ENCODE measurements around the gene CAMTA1.
"Not testable (repeated sequence)": the region's sequence is repeated elsewhere in the genome, so short reads cannot be mapped to it uniquely, and the experiment has no call there.

The CAMTA1 gene

DNA sequence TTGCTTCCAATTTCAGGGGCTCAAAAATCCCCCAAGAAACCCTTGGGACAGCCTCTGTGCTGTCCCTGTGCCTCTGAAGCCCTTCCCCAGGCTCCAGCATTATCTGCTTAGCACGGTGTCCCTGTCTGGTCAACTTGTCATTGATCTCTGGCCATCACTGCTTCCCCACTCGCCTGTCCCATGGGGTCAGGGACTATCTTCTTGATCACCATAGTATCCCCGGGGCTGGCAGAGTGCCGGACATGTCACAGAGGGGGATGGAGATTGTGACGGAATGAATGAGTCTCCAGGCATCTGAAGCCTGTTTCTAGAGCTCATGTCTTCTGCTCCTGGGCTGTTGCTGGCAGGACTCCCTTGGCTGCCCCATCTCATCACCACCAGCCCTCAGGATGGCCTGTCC lies 886.4 kb downstream of the CAMTA1 start:
- no peak for DNase-seq (ENCODE audit: low read depth in 2 of 2)

DNA sequence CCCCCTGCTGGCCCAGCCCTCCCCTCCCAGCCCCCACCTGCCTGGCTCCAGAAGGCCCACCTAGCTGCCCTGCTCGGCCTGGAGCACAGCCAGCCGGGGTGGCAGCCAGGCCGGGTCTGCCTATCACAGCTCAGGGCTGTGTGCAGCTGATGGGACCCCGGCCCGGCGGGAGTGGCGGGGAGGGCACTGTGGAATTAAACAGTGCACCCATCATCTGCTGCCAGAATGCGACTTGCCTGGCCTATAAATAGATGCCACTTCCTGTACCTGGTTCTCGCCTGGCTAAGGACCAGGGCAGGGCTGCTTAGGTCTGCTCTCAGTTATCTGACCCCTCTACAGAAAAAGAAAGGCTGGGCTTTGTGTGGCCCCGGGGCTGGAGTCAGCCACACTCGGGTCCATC lies 887.6 kb downstream of the CAMTA1 start:
- DNase-seq (ENCODE audit: low read depth in 2 of 2) = no peak

DNA sequence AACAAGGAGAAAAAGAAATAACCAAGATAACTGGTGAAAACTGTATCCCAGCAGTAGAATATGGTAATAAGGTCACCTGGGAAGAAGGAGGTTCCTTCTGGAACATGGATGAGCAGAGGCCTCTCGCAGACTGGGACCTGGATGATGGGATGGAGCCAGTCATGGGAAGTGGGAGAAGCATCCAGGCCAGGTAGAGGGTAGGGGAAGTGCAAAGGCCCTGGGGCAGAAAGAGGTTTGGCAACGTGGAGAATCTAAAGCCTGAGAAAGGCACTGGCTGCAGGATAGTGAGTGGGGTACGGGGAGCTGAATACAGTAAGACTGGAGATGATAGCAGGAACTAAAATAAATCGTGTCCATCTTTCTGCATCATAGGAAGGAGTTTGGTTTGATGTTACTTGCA lies 889.7 kb downstream of the CAMTA1 start:
- DNase-seq (ENCODE audit: low read depth in 2 of 2) = no peak

DNA sequence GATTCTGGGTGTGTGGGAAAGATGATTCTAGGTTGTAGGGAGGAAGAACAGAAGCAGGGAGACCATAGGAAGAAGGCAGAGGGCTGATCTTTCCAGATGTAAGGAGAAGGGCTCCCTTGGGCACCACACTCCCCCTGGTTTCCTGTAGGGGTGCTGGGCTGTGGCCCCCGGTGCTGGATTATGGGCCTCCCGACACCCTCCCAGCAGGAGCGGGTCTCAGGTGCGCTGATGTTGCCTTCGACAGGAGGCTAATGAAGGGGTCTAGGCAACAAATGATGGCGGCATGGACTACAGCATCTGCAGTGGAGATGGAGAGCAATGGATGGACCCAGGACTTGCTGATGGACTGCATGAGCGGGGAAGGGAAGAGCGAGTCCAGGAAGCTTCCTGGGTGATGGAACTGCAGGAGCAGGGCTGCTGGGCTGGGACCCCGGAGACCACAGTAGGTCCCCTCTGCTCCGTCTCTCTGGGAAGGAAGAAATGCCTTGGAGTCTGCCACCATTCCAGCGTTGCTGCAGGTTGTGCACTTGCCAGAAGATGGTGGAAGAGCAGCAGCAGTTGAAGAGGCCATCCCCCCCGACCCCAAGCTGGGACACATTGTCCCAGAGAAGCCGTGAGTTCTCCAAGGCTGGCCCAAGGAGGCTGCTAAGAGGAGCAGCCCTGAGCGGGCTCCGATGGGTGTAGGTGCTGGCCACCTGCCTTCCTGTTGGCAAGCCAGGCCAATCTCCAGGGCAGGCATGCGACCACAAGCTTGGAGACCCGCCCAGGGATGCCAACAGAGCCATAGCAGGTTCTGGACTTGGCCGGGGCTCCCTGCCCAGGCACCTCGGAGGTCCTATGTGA lies 890.4 kb downstream of the CAMTA1 start:
- no peak for DNase-seq (ENCODE audit: low read depth in 2 of 2)

DNA sequence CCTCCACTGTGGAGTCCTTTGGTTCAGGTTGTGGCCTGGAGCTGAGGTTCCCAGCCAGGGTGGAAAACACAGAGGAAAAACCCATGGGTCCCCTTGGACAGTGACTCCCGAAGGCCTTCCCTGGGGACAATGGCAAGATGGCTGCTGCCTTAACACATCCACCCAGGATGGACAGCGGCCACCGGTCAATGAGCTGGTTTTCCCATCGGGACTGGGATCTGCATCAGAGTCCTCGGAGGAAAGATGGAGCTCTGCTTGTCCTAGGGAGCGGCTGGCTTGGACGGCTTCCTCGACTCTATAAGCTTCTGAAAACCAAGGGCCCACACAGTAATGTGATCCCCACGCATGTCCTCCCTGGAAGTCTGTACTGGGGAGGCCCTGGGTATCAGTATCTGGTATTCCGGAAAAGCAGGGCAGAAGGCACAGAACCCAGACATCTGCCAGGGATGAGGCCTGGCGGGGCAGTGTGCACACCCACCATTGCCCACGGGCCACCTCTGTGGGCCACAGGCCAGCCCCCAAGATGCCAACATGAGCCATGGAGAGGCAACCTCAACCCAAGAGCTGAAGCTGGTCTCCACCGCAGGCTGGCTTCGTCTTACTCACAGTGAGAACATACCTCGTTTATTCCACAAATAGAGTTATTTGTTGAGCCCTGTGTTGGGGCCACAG lies 891.2 kb downstream of the CAMTA1 start:
- DNase-seq (ENCODE audit: low read depth in 2 of 2) = no peak

DNA sequence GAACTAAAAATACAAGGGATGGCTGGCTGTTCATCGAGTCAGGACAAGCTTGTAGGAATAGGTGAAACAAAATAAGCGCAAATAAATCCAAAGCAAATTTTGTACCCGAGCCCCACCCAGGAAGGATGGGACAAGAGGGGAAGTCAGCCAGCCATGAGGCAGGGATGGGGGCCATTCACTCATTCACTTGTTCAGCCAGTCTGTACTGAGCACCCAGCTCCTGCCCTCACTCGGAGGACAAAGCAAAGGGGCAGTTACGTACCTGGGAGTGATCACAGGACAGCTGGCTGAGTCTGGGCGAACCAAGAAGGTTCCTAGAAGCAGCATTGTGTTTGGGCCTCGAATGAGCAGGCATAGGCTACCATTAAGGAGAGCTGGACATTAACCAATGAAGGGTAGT lies 891.9 kb downstream of the CAMTA1 start:
- no peak for DNase-seq (ENCODE audit: low read depth in 2 of 2)

DNA sequence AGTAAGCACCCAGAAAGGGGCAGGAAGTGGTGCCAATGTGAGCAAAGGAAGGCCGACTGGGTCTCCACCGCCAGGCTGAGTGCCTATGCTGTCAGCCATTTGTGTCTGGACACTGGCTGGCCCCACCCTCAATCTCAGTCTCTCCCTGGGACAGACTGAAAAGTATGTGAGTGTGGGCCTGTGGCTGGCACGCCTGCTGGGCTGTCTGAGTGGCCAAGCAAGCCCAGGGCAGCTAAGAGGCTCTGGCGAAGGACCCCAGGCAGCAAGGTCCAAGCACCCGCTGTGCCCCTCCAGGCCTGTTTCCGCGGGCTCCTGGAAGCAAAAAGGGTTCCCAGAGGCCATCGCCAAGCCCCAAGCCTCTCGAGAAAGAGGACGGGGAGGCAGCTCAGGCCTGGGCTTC lies 892.6 kb downstream of the CAMTA1 start:
- no peak for DNase-seq (ENCODE audit: low read depth in 2 of 2)

DNA sequence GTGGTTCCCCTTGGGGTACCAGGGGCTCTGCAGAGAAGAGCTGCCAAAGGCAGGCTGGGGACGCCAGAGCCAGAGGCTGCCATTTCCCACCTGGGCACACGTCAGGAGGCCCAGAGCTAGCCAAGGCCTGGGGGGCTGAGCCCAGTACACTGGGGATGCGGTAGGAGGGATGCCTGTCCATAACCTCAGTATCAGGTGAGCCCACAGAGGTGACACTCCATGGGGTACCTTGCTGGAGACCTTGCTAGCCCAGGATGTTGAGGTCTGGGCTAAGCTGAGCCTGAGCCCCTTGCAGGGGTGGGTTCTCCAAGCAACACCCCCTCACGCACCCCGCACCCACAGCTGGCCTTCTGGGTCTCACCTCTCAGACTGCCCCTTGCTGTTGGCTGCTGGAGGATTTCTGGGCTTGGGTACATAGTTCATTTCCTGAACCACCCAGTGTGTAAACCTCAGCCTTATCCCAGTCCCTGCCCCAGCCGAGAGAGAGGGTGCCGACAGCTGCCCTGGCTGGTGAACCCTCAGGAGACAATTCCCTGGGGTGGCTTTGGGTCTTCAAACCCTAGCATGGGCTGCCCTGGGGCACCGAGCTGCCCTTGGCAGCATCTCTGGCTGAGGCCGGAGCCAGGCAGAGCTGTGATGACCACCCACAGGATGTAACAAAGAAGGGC lies 893.4 kb downstream of the CAMTA1 start:
- no peak for DNase-seq (ENCODE audit: low read depth in 2 of 2)

DNA sequence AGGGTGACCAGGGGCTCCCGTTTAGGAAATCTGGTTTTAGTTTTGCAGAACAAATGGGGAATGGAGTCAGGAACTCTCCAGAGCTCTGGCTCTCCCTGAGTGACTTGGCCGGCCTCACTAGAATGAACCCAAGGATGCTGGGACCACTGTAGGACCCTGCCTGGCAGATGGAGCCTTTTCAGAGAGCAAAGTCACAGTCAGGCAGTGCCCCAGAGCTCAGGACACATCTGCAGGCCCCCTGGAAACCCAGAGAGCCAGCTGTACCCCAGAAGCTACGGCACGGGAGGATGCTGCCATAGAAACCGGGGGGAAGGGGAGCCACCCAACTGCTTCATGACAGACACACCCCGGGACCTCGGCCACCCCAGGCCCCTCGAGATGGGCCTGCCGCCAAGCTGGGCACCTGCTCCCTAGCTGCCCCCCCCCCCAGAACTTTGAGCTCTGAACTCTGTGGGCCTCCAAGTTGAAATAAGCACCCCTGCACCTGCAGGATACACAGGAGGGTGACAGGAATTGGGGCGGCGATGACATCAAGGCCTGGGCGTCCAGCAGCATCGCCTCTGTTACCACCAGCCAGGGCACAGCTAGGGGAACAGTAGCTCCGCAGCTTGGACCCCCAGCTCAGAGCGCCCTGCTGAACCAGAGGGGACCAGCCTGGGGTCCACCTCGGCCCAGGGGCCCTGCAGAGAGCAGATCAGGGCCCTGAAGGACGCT lies 894.1 kb downstream of the CAMTA1 start:
- no peak for DNase-seq (ENCODE audit: low read depth in 2 of 2)

DNA sequence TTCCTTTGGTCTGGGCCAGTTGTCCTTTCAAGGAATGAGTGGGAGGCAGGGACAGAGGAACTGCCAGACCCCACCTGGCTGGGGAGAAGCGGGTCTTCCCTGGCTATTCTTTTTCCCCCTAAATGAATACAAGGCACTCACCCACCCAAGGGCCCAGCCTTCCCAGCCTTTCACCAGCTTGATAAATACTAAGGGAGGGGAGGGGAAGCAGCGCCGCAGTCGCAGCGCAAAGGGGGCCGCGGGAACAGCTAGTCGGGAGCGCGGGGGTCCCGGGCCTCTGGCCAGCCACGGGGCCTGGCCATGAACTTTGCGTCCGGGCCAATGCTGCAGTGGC lies 894.6 kb downstream of the CAMTA1 start:
- DNase-seq (ENCODE audit: low read depth in 2 of 2) = no peak

DNA sequence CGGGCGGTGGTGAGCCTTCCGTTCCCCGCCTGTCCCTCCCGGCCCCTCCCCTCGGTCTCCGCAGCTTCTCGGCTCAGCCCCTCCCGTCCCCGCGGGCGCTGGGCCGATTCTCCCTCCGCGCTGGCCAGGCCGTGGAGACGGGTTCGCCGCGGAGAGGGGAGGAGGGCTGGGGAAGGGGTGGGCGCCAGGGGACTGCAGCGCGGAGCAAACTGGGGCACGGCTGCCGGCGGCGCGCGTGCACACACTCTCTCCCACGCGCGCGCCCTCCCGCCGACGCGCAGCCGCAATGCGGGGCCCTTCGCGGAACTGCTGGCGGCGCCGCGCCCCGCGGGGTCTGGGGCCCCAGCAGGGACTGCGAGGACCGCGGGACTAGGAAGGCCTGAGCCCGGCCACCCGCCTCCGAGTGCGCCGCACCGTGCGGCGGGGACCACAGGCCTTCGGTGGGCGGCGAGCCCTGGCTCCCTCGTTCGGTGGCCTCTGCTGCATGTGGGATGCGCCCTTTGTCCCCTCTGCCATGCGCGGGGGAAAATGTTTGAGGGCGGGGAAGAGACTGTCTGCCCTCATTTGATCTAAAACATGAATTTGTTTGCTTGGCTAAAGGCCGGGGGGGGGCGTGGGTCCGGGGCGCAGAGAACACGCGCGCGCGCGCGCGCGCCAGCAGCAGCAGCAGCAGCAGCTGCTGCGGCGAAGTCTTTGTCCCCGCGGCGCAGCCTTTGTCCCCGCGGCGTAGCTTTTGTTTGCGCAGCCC lies 895.1 kb downstream of the CAMTA1 start:
- DNase-seq (ENCODE audit: low read depth in 2 of 2) = peak in 1 of 2 donors; percentile 43

DNA sequence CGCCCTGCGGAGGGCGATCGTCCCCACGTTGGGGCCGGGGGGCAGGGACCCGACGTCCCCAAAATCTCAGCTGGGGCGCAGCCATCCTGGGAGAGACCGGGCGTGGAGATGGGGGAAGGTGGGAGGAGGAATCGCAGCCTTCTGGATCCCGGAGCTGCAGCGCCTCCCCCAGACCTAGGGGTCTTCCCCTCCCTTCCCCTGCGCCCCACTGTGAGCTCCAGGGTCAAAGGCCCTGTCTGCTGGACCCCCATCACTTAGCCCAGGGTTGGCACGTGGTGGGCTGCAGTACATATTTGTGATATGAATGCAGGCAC lies 895.7 kb downstream of the CAMTA1 start:
- DNase-seq (ENCODE audit: low read depth in 2 of 2) = no peak

DNA sequence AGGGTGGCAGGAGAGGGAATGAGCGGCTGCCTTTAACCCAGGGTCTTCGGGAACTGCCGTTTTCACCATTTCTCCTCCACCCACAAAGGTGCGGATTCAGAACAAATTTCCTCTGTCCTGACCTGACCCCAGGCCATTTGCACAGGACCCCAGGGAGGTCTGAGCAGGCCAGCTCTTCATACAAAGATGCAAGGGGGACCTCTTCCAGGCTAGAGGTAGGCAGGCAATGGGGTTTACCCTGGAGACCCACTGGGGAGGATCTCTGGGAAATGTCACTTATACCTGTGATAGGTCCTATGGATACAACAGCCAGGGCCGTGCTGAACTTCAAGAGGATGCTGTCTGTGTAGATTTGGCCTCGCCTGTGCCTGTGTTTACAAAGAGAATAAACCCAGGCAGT lies 896.1 kb downstream of the CAMTA1 start:
- DNase-seq (ENCODE audit: low read depth in 2 of 2) = no peak

DNA sequence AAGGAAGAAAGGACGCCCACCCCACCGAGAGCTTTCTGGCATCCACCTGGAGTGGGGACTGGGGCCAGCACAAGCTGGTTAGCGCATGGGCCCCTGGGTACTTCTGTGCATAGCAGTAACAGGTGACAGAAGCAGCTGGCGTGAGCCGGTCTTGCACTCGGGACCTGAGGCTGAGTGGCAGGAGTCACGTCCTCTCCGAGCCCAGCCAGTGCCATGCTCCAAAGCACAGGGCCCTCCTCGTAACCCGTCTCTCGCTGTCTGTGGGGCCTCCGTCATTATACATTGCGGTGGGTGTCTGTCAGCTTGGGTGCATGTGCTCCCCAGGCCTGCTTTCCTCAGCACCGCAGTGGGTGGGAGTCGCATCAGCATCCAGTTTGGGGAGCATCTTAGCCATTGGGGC lies 898.3 kb downstream of the CAMTA1 start:
- DNase-seq (ENCODE audit: low read depth in 2 of 2) = no peak

DNA sequence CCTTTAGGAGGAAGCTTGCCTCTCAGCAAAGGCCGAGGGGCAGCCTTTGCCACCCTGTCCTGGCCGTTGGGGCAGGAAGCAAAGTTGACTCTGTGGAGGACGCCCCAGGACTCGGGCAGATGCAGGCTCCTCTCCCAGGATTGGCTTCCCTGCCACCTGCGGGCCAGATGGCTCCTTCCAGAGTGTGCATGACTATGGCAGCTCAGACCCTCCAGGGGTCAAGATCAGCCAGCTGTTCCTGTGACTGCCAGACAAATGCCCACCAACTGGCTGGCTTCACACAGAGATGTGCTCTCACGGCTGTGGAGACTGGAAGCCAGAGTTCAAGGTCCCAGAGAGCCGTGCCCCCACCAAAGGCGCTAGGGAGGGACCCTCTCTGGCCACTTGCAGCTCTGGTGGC lies 898.9 kb downstream of the CAMTA1 start:
- no peak for DNase-seq (ENCODE audit: low read depth in 2 of 2)

DNA sequence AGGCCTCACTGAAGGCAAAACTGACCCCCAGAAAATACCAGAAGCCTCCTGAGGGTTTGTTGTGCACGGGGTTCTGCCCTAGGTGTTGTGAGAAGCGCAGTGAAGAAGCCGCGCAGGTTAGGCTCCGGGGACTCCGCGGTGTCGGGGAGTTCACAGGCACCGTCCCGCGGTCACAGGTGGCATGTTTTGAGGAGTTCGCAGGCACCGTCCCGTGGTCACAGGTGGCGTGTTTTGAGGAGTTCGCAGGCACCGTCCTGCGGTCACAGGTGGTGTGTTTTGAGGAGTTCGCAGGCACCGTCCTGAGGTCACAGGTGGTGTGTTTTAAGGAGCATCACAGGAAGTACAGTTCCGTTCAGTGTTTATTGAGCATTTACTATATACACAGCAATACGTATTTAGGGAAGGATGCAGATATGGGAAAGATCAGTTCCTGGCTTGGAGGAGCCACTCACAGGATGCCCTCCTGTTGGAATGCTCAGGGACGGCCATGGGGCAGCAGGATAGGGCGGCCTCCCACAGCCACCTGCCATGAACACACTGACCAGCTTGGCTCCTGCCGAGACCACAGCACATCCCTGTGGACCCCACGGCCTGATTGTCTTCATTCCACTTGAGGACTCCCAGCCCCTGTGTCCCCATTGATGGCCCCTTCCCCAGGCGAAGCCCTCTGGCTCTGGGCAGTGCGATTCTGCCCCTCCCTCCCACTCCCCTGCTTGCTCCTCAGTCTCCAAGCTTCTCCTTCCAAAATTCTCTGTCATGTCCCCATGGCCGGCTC lies 899.8 kb downstream of the CAMTA1 start:
- DNase-seq (ENCODE audit: low read depth in 2 of 2) = no peak

DNA sequence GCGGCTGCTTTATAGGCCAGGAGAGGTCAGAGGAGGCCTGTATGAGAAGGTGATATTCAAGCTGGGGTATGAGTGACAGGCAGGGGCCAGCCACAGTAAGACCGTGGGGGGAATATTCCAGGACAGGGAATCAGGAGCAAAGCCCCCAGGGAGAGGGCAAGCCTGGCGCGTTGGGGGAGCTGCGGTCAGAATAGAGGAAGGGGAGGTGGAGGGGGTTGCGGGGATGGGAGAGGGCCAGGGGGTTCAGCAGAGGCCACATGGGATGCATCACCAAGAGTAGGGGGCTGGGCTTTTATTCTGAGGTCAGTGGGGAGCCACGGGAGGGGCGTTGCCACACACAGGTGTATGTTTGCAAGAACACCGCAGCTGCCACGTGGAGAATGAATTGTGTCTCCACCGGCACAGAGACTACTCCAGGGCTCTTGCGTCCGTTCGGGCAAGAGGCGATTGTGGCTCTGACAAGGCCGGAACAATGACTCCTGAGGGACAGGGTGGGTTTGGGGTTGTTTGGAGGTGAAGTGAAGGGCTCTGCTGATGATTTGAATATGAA lies 901.1 kb downstream of the CAMTA1 start:
- DNase-seq (ENCODE audit: low read depth in 2 of 2) = no peak

DNA sequence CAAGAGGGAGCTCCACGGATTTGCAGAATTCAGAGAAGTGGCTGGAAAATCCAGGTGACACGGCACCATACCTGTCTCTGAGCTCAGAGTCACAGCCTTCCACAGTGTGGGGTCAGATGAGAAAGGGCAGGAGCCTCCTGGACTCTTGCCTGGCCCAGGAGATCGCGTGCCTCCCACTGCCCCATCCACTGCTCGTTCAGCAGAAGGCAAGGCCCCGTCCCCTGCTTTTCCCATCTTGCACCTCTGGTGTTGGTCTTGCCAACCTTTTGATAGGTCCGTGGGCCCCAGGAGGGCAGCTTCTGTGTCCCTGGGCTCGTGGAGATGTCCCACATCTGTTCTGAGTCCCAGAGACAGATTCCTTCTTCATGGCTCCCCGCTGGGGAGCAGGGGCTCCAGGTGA lies 902.2 kb downstream of the CAMTA1 start:
- DNase-seq (ENCODE audit: low read depth in 2 of 2) = no peak

DNA sequence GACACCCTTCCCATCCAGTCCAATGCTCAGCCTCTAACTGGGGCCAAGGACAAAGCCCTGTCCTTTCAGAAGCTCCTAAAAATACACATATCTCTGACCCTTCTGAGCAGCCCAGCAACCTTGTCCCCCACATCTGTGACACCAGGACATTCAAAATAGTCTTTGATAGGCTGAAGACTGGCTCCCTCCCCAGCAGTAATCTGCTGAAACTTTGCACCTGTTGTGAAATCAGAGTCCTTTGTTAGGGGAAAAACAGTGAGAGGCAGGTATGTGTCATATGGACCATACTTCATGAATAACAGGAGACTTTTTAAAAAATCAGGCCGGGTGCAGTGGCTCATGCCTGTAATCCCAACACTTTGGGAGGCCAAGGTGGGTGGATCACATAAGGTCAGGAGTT lies 903.4 kb downstream of the CAMTA1 start:
- DNase-seq (ENCODE audit: low read depth in 2 of 2) = no peak

DNA sequence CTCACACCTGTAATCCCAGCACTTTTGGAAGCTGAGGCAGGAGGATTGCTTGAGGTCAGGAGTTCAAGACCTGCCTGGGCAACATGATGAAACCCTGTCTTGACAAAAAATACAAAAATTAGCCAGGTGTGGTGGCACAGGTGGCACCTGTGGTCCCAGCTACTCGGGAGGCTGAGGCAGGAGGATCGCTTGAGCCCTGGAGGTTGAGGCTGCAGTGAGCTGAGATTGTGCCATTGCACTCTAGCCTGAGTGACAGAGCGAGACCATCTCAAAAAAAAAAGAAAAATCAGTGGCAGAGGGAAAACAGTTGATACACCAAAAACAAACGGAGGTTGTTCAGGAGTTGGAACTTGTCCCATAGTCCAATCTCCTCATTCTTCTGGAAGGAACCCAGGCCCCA lies 904.1 kb downstream of the CAMTA1 start:
- not testable (repeated sequence) for DNase-seq (ENCODE audit: low read depth in 2 of 2)

DNA sequence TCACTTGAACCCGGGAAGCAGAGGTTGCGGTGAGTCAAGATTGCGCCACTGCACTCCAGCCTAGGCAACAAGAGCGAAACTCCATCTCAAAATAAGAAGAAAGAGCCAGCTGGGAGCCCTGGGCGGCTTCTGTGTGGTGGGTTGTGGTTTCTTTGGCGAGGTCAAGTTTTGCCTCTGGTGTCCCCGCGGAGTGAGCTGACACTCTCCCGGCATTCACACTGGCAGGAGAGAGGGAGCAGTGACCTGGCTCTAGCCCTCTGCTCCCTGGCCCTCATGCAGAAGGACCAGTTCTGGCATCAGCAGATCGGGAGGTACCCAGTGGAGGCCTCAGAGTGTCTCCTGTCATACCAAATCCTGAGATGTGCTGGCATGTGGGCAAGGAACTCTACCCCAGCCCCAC lies 904.8 kb downstream of the CAMTA1 start:
- no peak for DNase-seq (ENCODE audit: low read depth in 2 of 2)
